ENCODE results near the gene ANKRD63. TPM values are rescaled to one million over a fixed set of nuclear protein-coding genes. Genes with fewer than 3 reads are reported as not detected.

The ANKRD63 gene
- total RNA-seq, 4 donors from 2014 or later = not detected

GRCh38 chr15:40256638-40257235, 26.1 kb downstream of the ANKRD63 start:
- Histone ChIP-seq H3K27ac (no peak overlapping the region), H3K9me3 (no peaks in the 10 kb centered on the region), H3K4me1 (peaks cover 0 to 17% (median 9%) of the 10 kb centered on the region in 4 donors), H3K36me3 (no peaks in the 10 kb centered on the region), H3K4me3 (no peak overlapping the region), H3K27me3 (no peaks in the 10 kb centered on the region)
- TF ChIP-seq POLR2A (IDR thresholded peaks at IDR 0.05) (no peak), CTCF (IDR thresholded peaks at IDR 0.05) (no peak)
- DNase-seq = no peak

DNA sequence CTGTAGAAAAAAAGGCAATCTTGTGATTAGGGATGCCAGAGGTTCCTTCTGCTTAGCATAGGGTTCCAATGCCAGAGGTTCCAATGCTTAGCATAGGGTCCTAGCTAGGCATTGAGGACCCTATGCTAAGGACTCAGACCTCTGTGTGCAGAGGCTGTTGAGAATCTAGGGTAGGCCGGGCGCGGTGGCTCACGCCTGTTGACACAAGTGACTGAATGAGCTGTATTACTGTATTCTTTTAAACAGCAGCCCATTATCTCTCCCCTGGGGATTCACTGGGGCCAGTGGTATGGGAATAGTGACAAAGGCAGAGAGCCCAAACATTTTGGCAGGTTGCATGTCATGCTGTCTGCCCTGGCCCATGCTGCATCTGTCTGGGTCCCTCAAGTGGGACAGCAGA, 27.8 kb downstream of the ANKRD63 start:
- Histone ChIP-seq H3K4me1 (peaks cover 0 to 17% (median 9%) of the 10 kb centered on the region in 4 donors), H3K36me3 (no peaks in the 10 kb centered on the region), H3K27ac (no peak overlapping the region), H3K9me3 (no peaks in the 10 kb centered on the region), H3K27me3 (no peaks in the 10 kb centered on the region), H3K4me3 (no peak overlapping the region)
- no peak for TF ChIP-seq POLR2A (IDR thresholded peaks at IDR 0.05)
- no peak for TF ChIP-seq CTCF (IDR thresholded peaks at IDR 0.05)
- DNase-seq = no peak

- TF ChIP-seq CTCF (IDR thresholded peaks at IDR 0.05) (no peak), POLR2A (IDR thresholded peaks at IDR 0.05) (no peak)
- no peaks in the 10 kb centered on the region for H3K36me3 ChIP-seq
- no peaks in the 10 kb centered on the region for H3K9me3 ChIP-seq
- H3K27ac ChIP-seq = no peak overlapping the region
- H3K4me3 ChIP-seq = no peak overlapping the region
- no peak for DNase-seq
- H3K4me1 ChIP-seq = peaks cover 0 to 17% (median 9%) of the 10 kb centered on the region in 4 donors
- H3K27me3 ChIP-seq = no peaks in the 10 kb centered on the region
These were observed 28.4 kb downstream of the ANKRD63 start for GRCh38 chr15:40254452-40254851.

- DNase-seq = no peak
- Histone ChIP-seq H3K36me3 (no peaks in the 10 kb centered on the region), H3K4me1 (peaks cover 0 to 17% (median 9%) of the 10 kb centered on the region in 4 donors), H3K27ac (peak overlapping the region in 1 of 4 donors; percentile 21), H3K9me3 (no peaks in the 10 kb centered on the region), H3K27me3 (no peaks in the 10 kb centered on the region), H3K4me3 (peak overlapping the region; percentile 46 to 64 (median 61))
- TF ChIP-seq POLR2A (IDR thresholded peaks at IDR 0.05) (no peak), CTCF (IDR thresholded peaks at IDR 0.05) (no peak)
These were observed 29.6 kb downstream of the ANKRD63 start for GRCh38 chr15:40253167-40253790.

DNA sequence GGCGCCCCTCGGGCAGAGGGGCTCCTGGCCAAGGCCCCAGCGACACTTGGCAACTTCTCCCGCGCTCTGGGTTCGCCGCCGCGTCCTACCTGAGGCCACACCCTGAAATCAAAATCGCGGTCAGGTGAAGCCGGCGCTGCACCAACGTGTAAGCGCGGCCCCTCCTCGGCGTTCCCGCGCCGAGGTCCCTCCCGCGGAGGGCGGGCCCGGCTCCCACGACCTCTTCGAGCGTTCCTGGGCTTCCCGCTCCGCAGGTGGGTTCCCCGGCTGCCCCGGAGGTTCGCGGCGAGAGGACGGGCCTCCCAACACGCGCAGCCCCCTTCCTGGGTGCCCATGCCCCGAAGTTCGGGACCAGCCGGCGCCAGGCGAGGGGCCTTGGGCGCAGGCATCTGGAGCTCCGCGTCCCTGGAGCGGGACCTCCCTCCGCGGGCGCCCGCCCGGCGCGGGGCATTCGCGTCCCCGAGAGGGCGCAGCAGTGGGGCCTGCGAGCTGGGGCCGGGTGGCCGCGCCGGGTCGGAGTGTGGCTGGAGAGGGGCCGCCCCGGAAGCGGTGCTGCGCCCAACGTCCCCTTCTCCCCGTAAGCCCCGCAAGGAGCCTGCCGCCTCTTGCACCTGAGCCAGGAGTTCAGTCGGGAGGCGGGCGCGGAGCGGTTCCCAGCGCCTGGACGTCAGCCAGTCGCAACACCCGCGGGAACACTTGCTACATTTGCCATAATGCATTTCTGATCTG, 30.3 kb downstream of the ANKRD63 start:
- Histone ChIP-seq H3K4me1 (peaks cover 0 to 17% (median 9%) of the 10 kb centered on the region in 4 donors), H3K9me3 (no peaks in the 10 kb centered on the region), H3K27ac (peak overlapping the region in 1 of 4 donors; percentile 21), H3K36me3 (no peaks in the 10 kb centered on the region), H3K27me3 (no peaks in the 10 kb centered on the region), H3K4me3 (peak overlapping the region; percentile 46 to 64 (median 61))
- TF ChIP-seq CTCF (IDR thresholded peaks at IDR 0.05) (no peak), POLR2A (IDR thresholded peaks at IDR 0.05) (no peak)
- peak in 1 of 3 donors; percentile 64 for DNase-seq

Data from Peyer's patch (tissue), 4 donors.